SH-SY5Y (cell line): ENCODE results near the gene CEACAM18.

Source experiments
- GATA2 ChIP-seq: IDR thresholded peaks from 2 replicates; pipeline ENCODE4 v1.6.1; 2011; ENCODE audit warnings: mild to moderate bottlenecking, low read depth, low read length
- GATA3 ChIP-seq: IDR thresholded peaks from 2 replicates; pipeline ENCODE4 v1.6.1; 2011; ENCODE audit warnings: low read depth, mild to moderate bottlenecking, low read length, moderate library complexity

GRCh38 chr19:51430221-51430620, 48.1 kb upstream of the CEACAM18 start:
- TF ChIP-seq GATA3: no peak
- TF ChIP-seq GATA2: no peak
